AG09309 (cell line): ENCODE data around the gene RUSC1.
"Not testable (repeated sequence)": the region's sequence is repeated elsewhere in the genome, so short reads cannot be mapped to it uniquely, and the experiment has no call there.

ENCODE experiments used
- DNase-seq: peaks from one replicate; pipeline ENCODE4 v3.0.0-alpha.2; 2010; ENCODE audit warnings: low read depth
- H3K4me3 ChIP-seq: 2 replicates; pipeline ENCODE4 v1.5.1; 2011; ENCODE audit warnings: mild to moderate bottlenecking, low read depth, low read length, moderate library complexity; ENCODE audit not compliant: control insufficient read depth
- TF ChIP-seq, protein P1 (sequence below): IDR thresholded peaks from 2 replicates; pipeline ENCODE4 v1.5.1; 2011; ENCODE audit warnings: mild to moderate bottlenecking, low read depth, low read length, inconsistent platforms; ENCODE audit not compliant: insufficient read depth, control insufficient read depth; ENCODE audit errors: missing control alignments

The RUSC1 gene

DNA sequence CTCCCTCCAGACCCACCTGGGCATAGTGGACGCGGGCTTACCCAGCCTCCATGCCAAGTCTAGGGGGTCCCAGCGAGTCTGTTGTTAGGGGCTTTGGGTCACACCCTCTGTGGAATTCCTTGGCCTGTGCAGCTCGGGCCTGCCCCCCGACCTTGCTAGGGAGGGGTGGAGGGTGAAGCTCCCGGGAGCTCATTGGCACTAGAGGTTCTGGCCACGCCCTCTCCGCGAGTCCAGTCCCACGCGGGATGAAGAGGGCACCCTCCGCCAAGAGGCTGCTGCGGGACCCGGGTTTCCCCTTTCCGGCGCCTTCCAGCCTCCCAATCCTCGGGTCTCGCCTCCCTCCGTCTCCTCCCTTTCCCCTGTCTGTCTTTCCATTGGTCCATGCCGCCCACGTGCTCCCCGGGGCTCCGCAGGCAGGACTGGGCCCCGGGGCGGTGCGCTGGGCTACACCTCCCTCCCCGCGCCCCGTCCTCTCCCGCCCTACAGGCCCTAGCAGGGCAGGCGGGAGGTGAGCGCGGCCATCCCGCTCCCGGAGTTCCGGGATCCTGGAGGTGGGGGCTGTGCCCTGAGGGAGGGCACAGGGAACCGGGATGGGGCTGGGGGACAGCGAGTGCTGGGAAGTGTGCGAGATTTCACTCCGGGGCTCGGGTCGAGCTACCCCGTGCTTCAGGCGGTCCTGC is 3.5 kb downstream of the RUSC1 start:
- H3K4me3 ChIP-seq: peak overlapping the region; percentile 98
- TF ChIP-seq, protein P1, sequence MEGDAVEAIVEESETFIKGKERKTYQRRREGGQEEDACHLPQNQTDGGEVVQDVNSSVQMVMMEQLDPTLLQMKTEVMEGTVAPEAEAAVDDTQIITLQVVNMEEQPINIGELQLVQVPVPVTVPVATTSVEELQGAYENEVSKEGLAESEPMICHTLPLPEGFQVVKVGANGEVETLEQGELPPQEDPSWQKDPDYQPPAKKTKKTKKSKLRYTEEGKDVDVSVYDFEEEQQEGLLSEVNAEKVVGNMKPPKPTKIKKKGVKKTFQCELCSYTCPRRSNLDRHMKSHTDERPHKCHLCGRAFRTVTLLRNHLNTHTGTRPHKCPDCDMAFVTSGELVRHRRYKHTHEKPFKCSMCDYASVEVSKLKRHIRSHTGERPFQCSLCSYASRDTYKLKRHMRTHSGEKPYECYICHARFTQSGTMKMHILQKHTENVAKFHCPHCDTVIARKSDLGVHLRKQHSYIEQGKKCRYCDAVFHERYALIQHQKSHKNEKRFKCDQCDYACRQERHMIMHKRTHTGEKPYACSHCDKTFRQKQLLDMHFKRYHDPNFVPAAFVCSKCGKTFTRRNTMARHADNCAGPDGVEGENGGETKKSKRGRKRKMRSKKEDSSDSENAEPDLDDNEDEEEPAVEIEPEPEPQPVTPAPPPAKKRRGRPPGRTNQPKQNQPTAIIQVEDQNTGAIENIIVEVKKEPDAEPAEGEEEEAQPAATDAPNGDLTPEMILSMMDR: no peak
- DNase-seq: peak; percentile 83

- DNase-seq: no peak
- H3K4me3 ChIP-seq: peak overlapping the region; percentile 98
- TF ChIP-seq, protein P1: peak; percentile 60
These were observed 4.3 kb downstream of the RUSC1 start for GRCh38 chr1:155324717-155325602.

GRCh38 chr1:155325603-155325893 is 4.9 kb downstream of the RUSC1 start:
- TF ChIP-seq, protein P1: no peak
- DNase-seq: no peak
- H3K4me3 ChIP-seq: peak overlapping the region; percentile 98

GRCh38 chr1:155326020-155326526 is 5.4 kb downstream of the RUSC1 start:
- no peak overlapping the region for H3K4me3 ChIP-seq
- TF ChIP-seq, protein P1: no peak
- no peak for DNase-seq

DNA sequence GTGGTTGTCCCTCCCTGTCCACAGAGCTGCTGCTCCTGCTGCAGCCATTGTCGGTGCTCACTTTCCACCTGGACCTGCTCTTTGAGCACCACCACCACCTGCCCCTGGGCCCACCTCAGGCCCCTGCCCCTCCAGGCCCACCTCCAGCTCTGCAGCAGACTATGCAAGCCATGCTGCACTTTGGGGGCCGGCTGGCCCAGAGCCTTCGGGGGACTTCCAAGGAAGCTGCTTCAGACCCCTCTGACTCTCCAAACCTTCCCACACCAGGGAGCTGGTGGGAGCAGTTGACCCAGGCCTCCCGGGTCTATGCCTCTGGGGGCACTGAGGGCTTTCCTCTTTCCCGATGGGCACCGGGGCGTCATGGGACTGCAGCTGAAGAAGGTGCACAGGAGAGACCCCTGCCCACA is 5.9 kb downstream of the RUSC1 start:
- TF ChIP-seq, protein P1: no peak
- no peak overlapping the region for H3K4me3 ChIP-seq
- no peak for DNase-seq

GRCh38 chr1:155327981-155328380 is 7.3 kb downstream of the RUSC1 start:
- no peak overlapping the region for H3K4me3 ChIP-seq
- TF ChIP-seq, protein P1: no peak
- no peak for DNase-seq

GRCh38 chr1:155328856-155329255 is 8.2 kb downstream of the RUSC1 start:
- not testable (repeated sequence) for H3K4me3 ChIP-seq, DNase-seq
